TTC549 (cell line): ENCODE results near the gene MYH14.
A peak's percentile ranks its signal among the peaks of the same experiment; 100 is the strongest.

Experiments
- FAIRE-seq: peaks from 2 replicates; lab custom pipeline; 2012; peaks lifted over from hg19 to GRCh38; lab: Jason Lieb, UNC

MYH14 gene

DNA sequence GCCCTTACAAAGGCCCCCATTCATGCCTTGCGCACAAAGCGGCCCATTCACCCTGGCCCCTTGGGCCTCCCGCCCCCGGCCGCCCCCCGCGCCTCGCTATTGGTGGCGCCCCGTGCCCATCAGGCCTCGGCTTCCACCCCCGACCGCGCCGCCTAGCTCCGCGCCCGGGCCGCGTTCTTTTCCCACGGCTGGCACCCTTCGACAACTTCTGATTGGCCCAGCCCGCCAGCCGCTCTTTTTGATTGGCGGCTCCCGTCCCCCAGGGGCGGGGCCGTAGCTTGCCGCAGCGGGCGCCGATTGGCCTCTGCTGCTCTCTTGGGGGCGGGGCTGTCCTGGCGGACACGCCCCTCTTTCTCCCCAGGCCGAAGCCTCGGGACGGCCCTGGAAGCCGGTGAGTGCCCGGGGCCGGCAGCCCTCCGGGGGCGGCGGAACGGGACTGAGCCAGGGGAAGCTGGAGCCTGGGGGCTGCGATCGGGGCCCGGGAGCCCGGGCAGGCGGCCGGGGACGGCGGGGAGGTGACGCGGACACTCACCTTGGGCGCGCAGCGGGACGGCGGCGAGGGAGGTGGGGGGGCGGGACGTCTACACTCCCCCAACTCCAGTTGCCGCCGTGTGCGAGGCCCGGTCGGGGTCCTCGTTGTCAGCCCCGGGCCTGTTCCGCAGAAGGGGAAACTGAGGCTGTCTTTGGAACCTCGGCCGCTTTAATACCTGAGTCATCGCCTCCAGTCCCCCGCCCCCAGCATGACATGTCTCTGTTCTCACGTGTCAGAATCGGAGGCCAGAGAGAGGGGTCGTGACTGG lies at the start of gene MYH14:
Gene MYH14 (plus strand): TSS at position 342 of the 800 bp plus-strand sequence. CDS start 6,744 bp downstream, outside the sequence.
- FAIRE-seq: peak; percentile 40

DNA sequence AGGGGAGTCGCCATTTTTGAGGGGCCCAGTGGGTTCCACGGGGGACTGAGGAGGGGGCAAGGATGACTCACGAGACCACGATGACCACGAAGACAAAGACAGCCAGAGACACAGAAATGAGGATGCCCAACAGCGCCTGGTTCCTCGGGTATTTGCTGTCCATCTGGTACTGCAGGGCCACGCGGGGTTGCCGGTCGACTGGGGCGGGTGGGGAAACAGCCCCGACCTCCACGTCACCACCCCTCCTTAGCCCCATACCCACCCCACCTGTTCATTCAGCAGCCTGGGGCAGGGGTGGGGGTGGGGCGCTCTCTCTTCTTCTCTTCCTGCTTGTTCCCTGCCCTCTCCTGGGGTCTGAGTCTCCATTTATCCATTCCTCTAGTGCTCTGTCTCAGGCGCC lies 48.9 kb upstream of the MYH14 start:
- no peak for FAIRE-seq

DNA sequence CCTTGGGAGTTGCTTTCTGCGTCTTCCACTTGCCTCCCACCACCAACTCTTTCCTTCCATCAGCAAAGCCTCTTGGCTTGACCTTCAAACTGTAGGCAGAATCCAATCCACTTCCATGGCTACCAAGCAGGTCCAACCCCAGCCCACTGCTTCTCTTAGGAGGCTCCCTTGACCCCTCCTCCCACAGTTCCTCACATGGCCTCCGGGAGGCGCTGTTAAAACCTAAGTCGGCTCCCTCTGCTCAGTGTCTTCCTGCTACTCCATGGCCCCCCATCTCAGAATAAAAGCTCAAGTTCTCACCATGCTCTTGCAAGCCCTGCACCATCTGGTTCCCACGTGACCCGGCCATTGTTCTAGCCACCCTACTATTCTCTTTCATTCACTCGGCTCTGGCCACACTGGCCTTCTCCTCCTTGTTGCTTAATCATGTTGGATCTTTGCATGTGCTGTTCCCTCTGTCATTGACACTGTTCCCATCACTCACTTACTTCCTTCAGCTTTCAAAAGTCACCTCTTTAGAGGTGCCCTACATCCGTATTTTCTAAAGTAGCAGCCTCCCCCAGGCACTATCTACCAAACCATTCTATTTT lies 47.8 kb upstream of the MYH14 start:
- FAIRE-seq: no peak

DNA sequence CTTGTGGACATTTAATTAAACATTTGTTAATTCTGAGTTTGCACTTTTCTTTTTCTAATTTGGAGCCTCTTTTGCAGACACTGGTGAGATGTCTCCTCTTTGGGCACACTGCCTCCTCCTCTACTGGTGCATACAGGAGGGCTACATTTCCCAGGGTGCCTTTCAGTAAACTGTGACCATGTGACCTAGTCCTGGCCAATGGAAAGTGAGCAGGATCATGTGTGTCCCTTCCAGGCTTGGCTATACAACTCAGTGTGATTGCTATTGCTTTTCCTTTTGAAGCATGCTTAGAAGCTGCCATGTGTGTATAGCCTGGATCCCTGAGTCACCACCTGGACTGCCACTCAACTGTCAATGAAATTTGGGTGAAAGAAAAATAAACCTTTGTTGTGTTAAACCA lies 44.8 kb upstream of the MYH14 start:
- no peak for FAIRE-seq

DNA sequence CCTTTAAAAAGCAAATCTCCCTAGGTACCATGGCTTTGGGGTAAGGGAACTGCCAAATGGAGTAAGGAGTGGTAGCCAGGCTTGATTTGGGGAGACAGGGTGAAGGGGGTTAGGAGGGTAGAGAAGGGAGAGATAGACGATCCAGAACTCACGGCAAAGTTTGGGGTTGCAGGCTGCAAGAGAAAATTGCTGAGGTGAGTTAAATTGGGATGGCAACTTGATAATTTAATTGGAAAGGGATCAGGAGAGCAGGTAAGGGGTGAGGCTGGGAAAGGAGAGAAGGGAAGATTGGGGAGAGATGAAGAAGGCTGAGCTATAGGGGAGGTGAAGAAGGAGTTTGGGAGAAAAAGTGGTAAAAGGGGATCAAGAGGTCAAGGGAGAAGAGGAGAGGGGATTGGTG lies 44.3 kb upstream of the MYH14 start:
- FAIRE-seq: no peak

DNA sequence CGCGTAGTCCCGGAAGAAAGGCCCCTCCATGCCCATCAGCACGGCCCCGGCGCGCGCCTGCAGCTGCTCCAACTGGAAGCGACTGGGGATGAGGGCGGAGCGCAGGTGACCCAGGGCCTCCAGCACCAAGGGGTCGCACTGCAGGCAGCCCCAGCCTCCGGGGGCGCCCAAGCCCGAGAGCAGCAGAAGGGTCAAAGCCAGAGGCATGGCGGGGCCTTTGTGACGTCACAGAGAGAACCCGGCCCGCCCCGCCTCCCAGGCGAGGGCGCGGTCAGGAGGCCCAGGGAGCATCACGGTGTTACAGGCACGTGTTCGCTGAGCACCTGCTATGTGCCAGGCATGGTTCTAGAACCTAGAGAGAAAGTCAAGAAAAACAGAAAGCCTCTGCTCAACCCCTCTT lies 40.4 kb upstream of the MYH14 start, which contains the start of gene IZUMO2:
Gene IZUMO2 (minus strand): TSS at position 294 of the 400 bp plus-strand sequence. CDS start 87 bp downstream, at position 207.
- FAIRE-seq: no peak

DNA sequence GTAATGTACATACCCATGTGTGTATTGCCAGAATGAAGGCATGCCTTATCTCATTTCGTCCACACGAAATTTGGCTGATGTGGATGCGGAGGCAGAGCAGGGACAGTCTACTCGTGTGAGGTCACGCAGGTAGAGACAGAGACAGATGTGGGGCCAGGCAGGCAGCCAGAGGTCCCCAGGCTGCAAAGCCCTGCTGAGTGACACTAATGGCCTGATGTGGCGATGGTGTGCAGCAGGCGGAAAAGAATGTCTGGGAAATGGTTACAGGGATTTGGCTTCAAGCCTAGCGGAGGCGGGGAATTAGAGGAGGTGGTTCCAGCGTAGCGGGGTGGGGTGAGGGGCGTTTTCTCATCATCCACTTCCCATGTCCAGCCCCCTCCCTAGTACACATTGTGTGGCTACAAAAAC lies 36.1 kb upstream of the MYH14 start:
- FAIRE-seq: no peak

- no peak for FAIRE-seq
Measured at GRCh38 chr19:50171752-50172151, 31.7 kb upstream of the MYH14 start.

DNA sequence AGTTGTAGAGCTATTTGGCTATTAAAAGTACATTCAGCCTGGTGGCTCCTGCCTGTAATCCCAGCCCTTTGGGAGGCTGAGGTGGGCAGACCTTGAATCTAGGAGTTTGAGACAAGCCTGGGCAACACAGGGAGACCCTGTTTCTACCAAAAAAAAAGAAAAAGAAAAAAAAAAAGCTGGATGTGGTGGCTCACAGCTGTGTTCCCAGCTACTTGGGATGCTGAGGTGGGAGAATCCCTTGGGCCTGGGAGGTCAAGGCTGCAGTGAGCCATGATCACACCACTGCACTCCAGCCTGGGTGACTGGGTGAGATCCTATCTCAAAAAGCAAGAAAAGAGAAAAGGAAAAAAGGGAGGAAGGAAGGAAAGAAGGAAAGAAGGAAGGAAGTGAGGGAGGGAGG lies 30.7 kb upstream of the MYH14 start:
- no peak for FAIRE-seq

GRCh38 chr19:50173127-50173526 lies 30.3 kb upstream of the MYH14 start:
- no peak for FAIRE-seq

- no peak for FAIRE-seq
Measured at GRCh38 chr19:50174100-50174793, 29.2 kb upstream of the MYH14 start.

- FAIRE-seq: no peak
Measured at GRCh38 chr19:50175924-50176323, 27.5 kb upstream of the MYH14 start.

- FAIRE-seq: no peak
Measured at GRCh38 chr19:50176775-50177174, 26.6 kb upstream of the MYH14 start.

GRCh38 chr19:50178320-50178719 lies 25.1 kb upstream of the MYH14 start:
- no peak for FAIRE-seq

GRCh38 chr19:50178859-50179537 lies 24.4 kb upstream of the MYH14 start:
- no peak for FAIRE-seq

- no peak for FAIRE-seq
Measured at GRCh38 chr19:50181121-50181520, 22.3 kb upstream of the MYH14 start.

DNA sequence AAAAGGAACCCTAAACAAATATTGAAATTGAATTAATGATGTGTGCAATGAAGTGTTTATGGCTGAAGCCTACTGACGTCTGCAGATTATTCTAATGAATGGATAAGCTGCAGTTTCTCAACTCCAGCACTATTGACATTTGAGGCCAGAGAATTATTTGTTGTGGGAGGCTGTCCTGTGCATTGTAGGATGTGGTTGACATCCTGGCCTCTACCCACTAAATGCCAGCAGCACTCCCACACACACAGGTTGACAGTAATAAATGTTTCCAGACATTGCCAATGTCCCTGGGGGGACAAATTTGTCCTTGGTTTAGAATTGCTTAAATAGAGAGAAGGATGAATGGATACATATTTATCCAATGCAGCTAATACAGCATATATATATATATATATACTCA lies 19.2 kb upstream of the MYH14 start:
- no peak for FAIRE-seq

DNA sequence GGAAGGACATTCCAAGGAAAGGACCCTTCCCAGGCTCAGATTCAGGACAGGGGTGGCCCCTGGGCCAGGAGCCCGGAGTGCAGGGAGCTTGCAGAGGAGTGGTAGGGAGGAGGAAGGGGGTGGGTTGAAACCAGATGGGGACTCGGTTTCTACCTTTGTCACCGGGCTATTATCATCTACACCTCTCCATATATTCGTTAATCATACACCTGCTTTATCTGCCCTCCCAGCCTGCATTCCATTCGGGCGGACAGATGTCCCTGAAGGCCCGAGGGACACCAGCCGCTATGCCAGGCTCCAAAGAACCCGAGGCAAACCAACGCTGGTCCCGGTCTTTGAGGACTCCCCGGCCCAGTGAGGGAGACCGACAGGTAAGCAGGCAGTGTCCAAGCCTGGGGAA lies 15.5 kb upstream of the MYH14 start:
- no peak for FAIRE-seq

- FAIRE-seq: no peak
Measured at GRCh38 chr19:50189331-50189730, 14.1 kb upstream of the MYH14 start.

- FAIRE-seq: no peak
Measured at GRCh38 chr19:50190439-50190891, 13.0 kb upstream of the MYH14 start.

- FAIRE-seq: no peak
Measured at GRCh38 chr19:50191216-50191615, 12.2 kb upstream of the MYH14 start.

- no peak for FAIRE-seq
Measured at GRCh38 chr19:50192463-50193211, 10.8 kb upstream of the MYH14 start.
